ENCODE results near the gene CLCN2. TPM values are rescaled to one million over a fixed set of nuclear protein-coding genes. Genes with fewer than 3 reads are reported as not detected.

The CLCN2 gene
- total RNA-seq, 1 donor = 4.3 TPM

DNA sequence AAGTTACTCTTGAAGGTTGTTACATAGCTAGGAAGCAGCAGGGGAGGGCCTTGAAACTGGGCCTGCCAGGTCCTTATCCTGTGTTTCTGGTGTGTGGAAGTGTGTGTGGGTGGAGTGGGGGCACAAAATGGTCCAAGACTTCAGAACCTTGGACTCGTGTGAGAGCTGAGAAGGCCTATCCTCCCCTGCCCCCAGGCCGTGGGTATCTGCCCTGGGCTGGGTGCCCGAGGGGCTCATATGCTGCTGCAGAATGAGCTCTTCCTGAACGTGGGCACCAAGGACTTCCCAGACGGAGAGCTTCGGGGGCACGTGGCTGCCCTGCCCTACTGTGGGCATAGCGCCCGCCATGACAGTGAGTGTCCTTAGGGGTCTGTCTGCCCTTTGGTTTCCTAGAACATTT, 22.9 kb upstream of the CLCN2 start:
- H3K4me1 ChIP-seq (ENCODE audit: insufficient read depth, low read length) = no peaks in the 10 kb centered on the region
- no peaks in the 10 kb centered on the region for H3K9me3 ChIP-seq (ENCODE audit: low read depth, low read length)
- no peak overlapping the region for H3K4me3 ChIP-seq (ENCODE audit: insufficient read depth, low read length)
- no peak overlapping the region for H2AFZ ChIP-seq (ENCODE audit: low read length)
- TF ChIP-seq, protein P1, sequence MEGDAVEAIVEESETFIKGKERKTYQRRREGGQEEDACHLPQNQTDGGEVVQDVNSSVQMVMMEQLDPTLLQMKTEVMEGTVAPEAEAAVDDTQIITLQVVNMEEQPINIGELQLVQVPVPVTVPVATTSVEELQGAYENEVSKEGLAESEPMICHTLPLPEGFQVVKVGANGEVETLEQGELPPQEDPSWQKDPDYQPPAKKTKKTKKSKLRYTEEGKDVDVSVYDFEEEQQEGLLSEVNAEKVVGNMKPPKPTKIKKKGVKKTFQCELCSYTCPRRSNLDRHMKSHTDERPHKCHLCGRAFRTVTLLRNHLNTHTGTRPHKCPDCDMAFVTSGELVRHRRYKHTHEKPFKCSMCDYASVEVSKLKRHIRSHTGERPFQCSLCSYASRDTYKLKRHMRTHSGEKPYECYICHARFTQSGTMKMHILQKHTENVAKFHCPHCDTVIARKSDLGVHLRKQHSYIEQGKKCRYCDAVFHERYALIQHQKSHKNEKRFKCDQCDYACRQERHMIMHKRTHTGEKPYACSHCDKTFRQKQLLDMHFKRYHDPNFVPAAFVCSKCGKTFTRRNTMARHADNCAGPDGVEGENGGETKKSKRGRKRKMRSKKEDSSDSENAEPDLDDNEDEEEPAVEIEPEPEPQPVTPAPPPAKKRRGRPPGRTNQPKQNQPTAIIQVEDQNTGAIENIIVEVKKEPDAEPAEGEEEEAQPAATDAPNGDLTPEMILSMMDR (IDR thresholded peaks at IDR 0.05; ENCODE audit: extremely low read depth, low read depth, low read length) = no peak
- no peak overlapping the region for H3K27ac ChIP-seq (ENCODE audit: low read depth, low read length)
- no peaks in the 10 kb centered on the region for H3K36me3 ChIP-seq (ENCODE audit: insufficient read depth, low read length)
- no peaks in the 10 kb centered on the region for H3K79me2 ChIP-seq (ENCODE audit: insufficient read depth, low read length)
- H4K20me1 ChIP-seq (ENCODE audit: insufficient read depth, low read length) = no peaks in the 10 kb centered on the region
- H3K27me3 ChIP-seq (ENCODE audit: insufficient read depth, low read length) = peaks cover 26% of the 10 kb centered on the region
- H3K4me2 ChIP-seq (ENCODE audit: insufficient read depth, low read length) = no peak overlapping the region
- DNase-seq (ENCODE audit: insufficient read length, low spot score, missing footprints) = peak; percentile 85

DNA sequence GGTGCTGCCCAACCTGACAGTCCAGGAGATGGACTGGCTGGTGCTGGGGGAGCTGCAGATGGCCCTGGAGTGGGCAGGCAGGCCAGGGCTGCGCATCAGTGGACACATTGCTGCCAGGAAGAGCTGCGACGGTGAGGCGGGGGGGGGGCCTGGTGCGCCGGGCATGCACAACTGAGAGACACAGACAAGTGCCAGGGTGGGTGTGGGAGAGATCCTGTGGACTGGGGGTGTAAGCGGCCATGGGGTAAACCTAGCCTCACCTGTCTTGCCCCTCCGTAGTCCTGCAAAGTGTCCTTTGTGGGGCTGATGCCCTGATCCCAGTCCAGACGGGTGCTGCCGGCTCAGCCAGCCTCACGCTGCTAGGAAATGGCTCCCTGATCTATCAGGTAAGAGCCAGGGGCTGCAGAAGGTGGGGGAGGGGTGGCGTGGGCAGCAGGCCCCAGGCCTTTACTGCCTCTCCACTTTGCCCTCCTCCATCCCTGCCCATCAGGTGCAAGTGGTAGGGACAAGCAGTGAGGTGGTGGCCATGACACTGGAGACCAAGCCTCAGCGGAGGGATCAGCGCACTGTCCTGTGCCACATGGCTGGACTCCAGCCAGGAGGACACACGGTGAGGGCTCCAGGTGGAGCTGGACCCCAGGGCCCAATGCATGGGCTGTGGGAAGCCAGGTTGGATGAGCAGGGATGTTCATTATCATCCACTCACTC, 21.8 kb upstream of the CLCN2 start:
- H3K36me3 ChIP-seq (ENCODE audit: insufficient read depth, low read length) = no peaks in the 10 kb centered on the region
- no peak overlapping the region for H3K4me3 ChIP-seq (ENCODE audit: insufficient read depth, low read length)
- H3K9me3 ChIP-seq (ENCODE audit: low read depth, low read length) = no peaks in the 10 kb centered on the region
- H3K79me2 ChIP-seq (ENCODE audit: insufficient read depth, low read length) = no peaks in the 10 kb centered on the region
- DNase-seq (ENCODE audit: insufficient read length, low spot score, missing footprints) = peak; percentile 86
- H3K27me3 ChIP-seq (ENCODE audit: insufficient read depth, low read length) = peaks cover 38% of the 10 kb centered on the region
- H4K20me1 ChIP-seq (ENCODE audit: insufficient read depth, low read length) = no peaks in the 10 kb centered on the region
- H3K4me2 ChIP-seq (ENCODE audit: insufficient read depth, low read length) = no peak overlapping the region
- TF ChIP-seq, protein P1 (IDR thresholded peaks at IDR 0.05; ENCODE audit: extremely low read depth, low read depth, low read length) = no peak
- H3K27ac ChIP-seq (ENCODE audit: low read depth, low read length) = no peak overlapping the region
- H3K4me1 ChIP-seq (ENCODE audit: insufficient read depth, low read length) = no peaks in the 10 kb centered on the region
- H2AFZ ChIP-seq (ENCODE audit: low read length) = no peak overlapping the region

DNA sequence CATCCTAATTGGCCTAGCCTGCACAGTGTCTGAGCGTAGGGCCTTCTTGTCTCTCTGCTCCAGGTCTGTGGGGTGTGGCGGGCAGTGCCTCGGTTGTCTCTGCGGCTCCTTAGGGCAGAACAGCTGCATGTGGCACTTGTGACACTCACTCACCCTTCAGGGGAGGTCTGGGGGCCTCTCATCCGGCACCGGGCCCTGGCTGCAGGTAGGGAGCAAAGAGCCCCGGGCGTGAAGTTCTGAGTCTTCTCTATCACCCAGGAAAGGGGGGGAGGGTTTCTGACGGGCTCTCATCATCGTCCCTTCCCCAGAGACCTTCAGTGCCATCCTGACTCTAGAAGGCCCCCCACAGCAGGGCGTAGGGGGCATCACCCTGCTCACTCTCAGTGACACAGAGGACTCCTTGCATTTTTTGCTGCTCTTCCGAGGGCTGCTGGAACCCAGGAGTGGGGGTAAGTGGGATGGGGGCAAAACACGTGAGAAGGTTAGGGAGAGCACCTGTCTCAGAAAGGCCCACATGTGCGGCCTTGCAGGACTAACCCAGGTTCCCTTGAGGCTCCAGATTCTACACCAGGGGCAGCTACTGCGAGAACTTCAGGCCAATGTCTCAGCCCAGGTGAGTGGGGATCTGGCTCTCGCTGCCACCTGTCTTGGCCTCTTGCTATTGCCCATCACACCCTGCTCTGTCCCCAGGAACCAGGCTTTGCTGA, 21.1 kb upstream of the CLCN2 start:
- Histone ChIP-seq H3K9me3 (ENCODE audit: low read depth, low read length) (no peaks in the 10 kb centered on the region), H3K27ac (ENCODE audit: low read depth, low read length) (no peak overlapping the region), H3K36me3 (ENCODE audit: insufficient read depth, low read length) (no peaks in the 10 kb centered on the region), H3K4me3 (ENCODE audit: insufficient read depth, low read length) (no peak overlapping the region), H3K79me2 (ENCODE audit: insufficient read depth, low read length) (no peaks in the 10 kb centered on the region), H3K27me3 (ENCODE audit: insufficient read depth, low read length) (peaks cover 45% of the 10 kb centered on the region), H3K4me2 (ENCODE audit: insufficient read depth, low read length) (no peak overlapping the region), H4K20me1 (ENCODE audit: insufficient read depth, low read length) (no peaks in the 10 kb centered on the region), H2AFZ (ENCODE audit: low read length) (no peak overlapping the region), H3K4me1 (ENCODE audit: insufficient read depth, low read length) (no peaks in the 10 kb centered on the region)
- TF ChIP-seq, protein P1 (IDR thresholded peaks at IDR 0.05; ENCODE audit: extremely low read depth, low read depth, low read length) = no peak
- DNase-seq (ENCODE audit: insufficient read length, low spot score, missing footprints) = peak; percentile 85

Data from osteoblast (primary cell).